PC-3 (cell line): ENCODE data around the gene ARHGEF39.

Experiments
- EZH2 ChIP-seq: fragments of 300-600 bp; sonication (generic); IDR thresholded peaks from one replicate; pipeline ENCODE4 v1.6.1; 2017; ENCODE audit warnings: antibody characterized with exemption, mild to moderate bottlenecking, low read length; ENCODE audit not compliant: unreplicated experiment
- EZH2phosphoT487 ChIP-seq: fragments of 300-600 bp; sonication (generic); IDR thresholded peaks from 2 replicates; pipeline ENCODE4 v1.6.1; 2018; ENCODE audit warnings: mild to moderate bottlenecking, antibody characterized with exemption, low read length, borderline replicate concordance
- TF ChIP-seq, protein P1 (sequence below): fragments of 300-600 bp; sonication (generic); conservative IDR thresholded peaks from 2 replicates; pipeline ENCODE4 v1.5.1; 2017; ENCODE audit warnings: antibody characterized with exemption, low read depth, mild to moderate bottlenecking, low read length

- TF ChIP-seq, protein P1, sequence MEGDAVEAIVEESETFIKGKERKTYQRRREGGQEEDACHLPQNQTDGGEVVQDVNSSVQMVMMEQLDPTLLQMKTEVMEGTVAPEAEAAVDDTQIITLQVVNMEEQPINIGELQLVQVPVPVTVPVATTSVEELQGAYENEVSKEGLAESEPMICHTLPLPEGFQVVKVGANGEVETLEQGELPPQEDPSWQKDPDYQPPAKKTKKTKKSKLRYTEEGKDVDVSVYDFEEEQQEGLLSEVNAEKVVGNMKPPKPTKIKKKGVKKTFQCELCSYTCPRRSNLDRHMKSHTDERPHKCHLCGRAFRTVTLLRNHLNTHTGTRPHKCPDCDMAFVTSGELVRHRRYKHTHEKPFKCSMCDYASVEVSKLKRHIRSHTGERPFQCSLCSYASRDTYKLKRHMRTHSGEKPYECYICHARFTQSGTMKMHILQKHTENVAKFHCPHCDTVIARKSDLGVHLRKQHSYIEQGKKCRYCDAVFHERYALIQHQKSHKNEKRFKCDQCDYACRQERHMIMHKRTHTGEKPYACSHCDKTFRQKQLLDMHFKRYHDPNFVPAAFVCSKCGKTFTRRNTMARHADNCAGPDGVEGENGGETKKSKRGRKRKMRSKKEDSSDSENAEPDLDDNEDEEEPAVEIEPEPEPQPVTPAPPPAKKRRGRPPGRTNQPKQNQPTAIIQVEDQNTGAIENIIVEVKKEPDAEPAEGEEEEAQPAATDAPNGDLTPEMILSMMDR, result no peak
- no peak for TF ChIP-seq EZH2
- TF ChIP-seq EZH2phosphoT487, result no peak
Measured at GRCh38 chr9:35682051-35682450, 17.1 kb upstream of the ARHGEF39 start.
